Left cardiac atrium (tissue), 4 donors: ENCODE measurements around the gene JAKMIP3. TPM values are rescaled to one million over a fixed set of nuclear protein-coding genes. Genes with fewer than 3 reads are reported as not detected.
"Not testable (repeated sequence)": the region's sequence is repeated elsewhere in the genome, so short reads cannot be mapped to it uniquely, and the experiment has no call there.

Experiments used
- ATAC-seq, 2 donors: fragments of 200-7000 bp; cut with Tn5 transposase; one replicate each; pipeline ENCODE4 v1.9.1; 2020; ENCODE audit warnings: mild to moderate bottlenecking in 2 of 2, moderate library complexity in 2 of 2
- DNase-seq: peaks from one replicate; pipeline ENCODE4 v3.0.0-alpha.2; 2020
- intact Hi-C, 2 donors: fragments of 100-400 bp; cut with DNase I; formaldehyde crosslinking; loops; one replicate each; pipeline versions ENCODE4 v1.14.1 to v1.15.1; 2022 to 2023
- total RNA-seq, 2 donors: library from RNA; stranded (reverse); fragmentation: NEBNext Ultra II Directional; extraction: Animal tissue kit (Norgen Biotek cat#: 25700); gene quantifications; one replicate each; pipeline ENCODE4 v1.2.1, GENCODE V29; 2021
- donor health status: DM: no; HTN: yes; CAD: no.
- donor health status: DM: no; HTN: yes; CAD: no; lungs with severe emphysema.
- donor health status: DM: yes; HTN: yes; CAD: no.
- donor health status: Dilated cardiomyopathy.

Gene JAKMIP3
- total RNA-seq, 2 donors from 2014 or later = 0.44 to 1.1 TPM

- intact Hi-C loops = no loop called here
- ATAC-seq (no peak), DNase-seq (no peak)
Observed at GRCh38 chr10:132061465-132061864, 4.3 kb upstream of the JAKMIP3 start.

GRCh38 chr10:132062116-132062515 lies 3.6 kb upstream of the JAKMIP3 start:
- intact Hi-C loops = no loop called here
- ATAC-seq = no peak
- no peak for DNase-seq

- intact Hi-C loops = no loop called here
- DNase-seq = no peak
- no peak for ATAC-seq
Observed at GRCh38 chr10:132062641-132063390, 2.9 kb upstream of the JAKMIP3 start.

GRCh38 chr10:132063432-132063831 lies 2.3 kb upstream of the JAKMIP3 start:
- no peak for DNase-seq
- intact Hi-C loops = no loop called here
- no peak for ATAC-seq

GRCh38 chr10:132064082-132064755 lies 1.5 kb upstream of the JAKMIP3 start:
- no peak for DNase-seq
- intact Hi-C loops = no loop called here
- ATAC-seq = peak in 1 of 2 donors; percentile 9

GRCh38 chr10:132064771-132065437 lies 842 bp upstream of the JAKMIP3 start:
- DNase-seq = no peak
- ATAC-seq = peak; percentile 8 to 21
- intact Hi-C loops = no loop called here

- DNase-seq = no peak
- peak in 1 of 2 donors; percentile 37 for ATAC-seq
- intact Hi-C loops = no loop called here
Observed at GRCh38 chr10:132066186-132066585, 440 bp downstream of the JAKMIP3 start.

- no peak for ATAC-seq
- DNase-seq = no peak
- intact Hi-C loops = no loop called here
Observed at GRCh38 chr10:132066812-132067211, 1.1 kb downstream of the JAKMIP3 start.

- DNase-seq (no peak), ATAC-seq (no peak)
- intact Hi-C loops = no loop called here
Observed at GRCh38 chr10:132068431-132069121, 2.8 kb downstream of the JAKMIP3 start.

- no peak for ATAC-seq
- intact Hi-C loops = no loop called here
- DNase-seq = no peak
Observed at GRCh38 chr10:132069122-132069848, 3.5 kb downstream of the JAKMIP3 start.

GRCh38 chr10:132069849-132070182 lies 4.1 kb downstream of the JAKMIP3 start:
- DNase-seq (no peak), ATAC-seq (no peak)
- intact Hi-C loops = no loop called here

GRCh38 chr10:132070724-132071123 lies 5.0 kb downstream of the JAKMIP3 start:
- intact Hi-C loops = no loop called here
- ATAC-seq (no peak), DNase-seq (no peak)

- ATAC-seq (no peak), DNase-seq (no peak)
- intact Hi-C loops = no loop called here
Observed at GRCh38 chr10:132071667-132072066, 5.9 kb downstream of the JAKMIP3 start.

GRCh38 chr10:132075909-132076577 lies 10.3 kb downstream of the JAKMIP3 start:
- ATAC-seq = no peak
- DNase-seq = no peak
- intact Hi-C loops = no loop called here

- ATAC-seq (no peak), DNase-seq (no peak)
- intact Hi-C loops = no loop called here
Observed at GRCh38 chr10:132076578-132077081, 10.9 kb downstream of the JAKMIP3 start.

GRCh38 chr10:132077091-132077490 lies 11.3 kb downstream of the JAKMIP3 start:
- ATAC-seq = no peak
- no peak for DNase-seq

GRCh38 chr10:132078746-132079345 lies 13.1 kb downstream of the JAKMIP3 start:
- ATAC-seq = peak; percentile 38 to 60
- intact Hi-C loops = no loop called here
- no peak for DNase-seq

More at GRCh38 chr10:132077091-132077490, 11.3 kb downstream of the JAKMIP3 start:
- intact Hi-C loops = no loop called here

- ATAC-seq, DNase-seq, intact Hi-C loops: not testable (repeated sequence)
Observed at GRCh38 chr10:132084384-132084783, 18.6 kb downstream of the JAKMIP3 start.
